Hepatocyte (in vitro differentiated cells): ENCODE results near the gene S100A16.

Experiments used
- EZH2 ChIP-seq: fragments of 200-600 bp; sonication (generic); IDR thresholded peaks from 2 replicates; pipeline ENCODE4 v1.6.1; 2016; ENCODE audit warnings: antibody characterized with exemption, mild to moderate bottlenecking, borderline replicate concordance
- EZH2phosphoT487 ChIP-seq: fragments of 200-600 bp; sonication (generic); IDR thresholded peaks from one replicate; pipeline ENCODE4 v1.6.1; 2018; ENCODE audit warnings: antibody characterized with exemption, mild to moderate bottlenecking, low read depth, moderate library complexity; ENCODE audit not compliant: unreplicated experiment, severe bottlenecking
- TF ChIP-seq, protein P1 (sequence below): fragments of 200-600 bp; sonication (generic); IDR thresholded peaks from 2 replicates; pipeline ENCODE4 v1.5.1; 2016; ENCODE audit warnings: antibody characterized with exemption, mild to moderate bottlenecking; ENCODE audit not compliant: poor library complexity

DNA sequence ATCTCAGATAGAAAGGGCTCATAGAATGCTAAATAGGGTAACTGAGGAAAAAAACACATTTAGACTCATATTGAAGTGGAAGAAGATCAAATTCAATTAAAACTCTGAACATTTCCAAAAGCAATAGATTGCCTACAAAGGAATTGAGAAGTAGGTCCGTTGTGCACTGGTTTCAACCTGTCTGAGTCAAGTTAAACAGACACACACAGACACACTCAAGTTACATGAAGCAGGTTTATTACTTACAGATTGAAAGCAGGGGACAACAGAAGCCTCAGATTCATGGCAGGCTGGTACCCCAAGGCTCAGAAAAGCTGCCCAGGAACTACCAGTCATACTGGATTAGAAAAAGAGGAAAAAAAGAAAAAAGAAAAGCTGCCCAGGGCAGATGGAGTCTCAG lies 26.6 kb downstream of the S100A16 start:
- TF ChIP-seq, protein P1, sequence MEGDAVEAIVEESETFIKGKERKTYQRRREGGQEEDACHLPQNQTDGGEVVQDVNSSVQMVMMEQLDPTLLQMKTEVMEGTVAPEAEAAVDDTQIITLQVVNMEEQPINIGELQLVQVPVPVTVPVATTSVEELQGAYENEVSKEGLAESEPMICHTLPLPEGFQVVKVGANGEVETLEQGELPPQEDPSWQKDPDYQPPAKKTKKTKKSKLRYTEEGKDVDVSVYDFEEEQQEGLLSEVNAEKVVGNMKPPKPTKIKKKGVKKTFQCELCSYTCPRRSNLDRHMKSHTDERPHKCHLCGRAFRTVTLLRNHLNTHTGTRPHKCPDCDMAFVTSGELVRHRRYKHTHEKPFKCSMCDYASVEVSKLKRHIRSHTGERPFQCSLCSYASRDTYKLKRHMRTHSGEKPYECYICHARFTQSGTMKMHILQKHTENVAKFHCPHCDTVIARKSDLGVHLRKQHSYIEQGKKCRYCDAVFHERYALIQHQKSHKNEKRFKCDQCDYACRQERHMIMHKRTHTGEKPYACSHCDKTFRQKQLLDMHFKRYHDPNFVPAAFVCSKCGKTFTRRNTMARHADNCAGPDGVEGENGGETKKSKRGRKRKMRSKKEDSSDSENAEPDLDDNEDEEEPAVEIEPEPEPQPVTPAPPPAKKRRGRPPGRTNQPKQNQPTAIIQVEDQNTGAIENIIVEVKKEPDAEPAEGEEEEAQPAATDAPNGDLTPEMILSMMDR: no peak
- TF ChIP-seq EZH2phosphoT487: no peak
- TF ChIP-seq EZH2: no peak
